Activated CD8-positive, alpha-beta memory T cell treated with anti-CD3 and anti-CD28 coated beads for 24 hours (primary cell): ENCODE measurements around the gene SZT2.
"Not testable (repeated sequence)": the region's sequence is repeated elsewhere in the genome, so short reads cannot be mapped to it uniquely, and the experiment has no call there.

Experiments used
- DNase-seq: peaks from one replicate; pipeline ENCODE4 v3.0.0-alpha.2; 2020

SZT2 gene

GRCh38 chr1:43460988-43461693 lies 71.4 kb downstream of the SZT2 start:
- DNase-seq: no peak

- no peak for DNase-seq
These were observed 73.8 kb downstream of the SZT2 start for GRCh38 chr1:43463479-43463878.

- no peak for DNase-seq
These were observed 75.2 kb downstream of the SZT2 start for GRCh38 chr1:43464681-43465504.

GRCh38 chr1:43465505-43466067 lies 75.9 kb downstream of the SZT2 start:
- no peak for DNase-seq

GRCh38 chr1:43466403-43466802 lies 76.7 kb downstream of the SZT2 start:
- DNase-seq: no peak

GRCh38 chr1:43468414-43468813 lies 78.7 kb downstream of the SZT2 start:
- DNase-seq: no peak

- no peak for DNase-seq
These were observed 80.2 kb downstream of the SZT2 start for GRCh38 chr1:43469932-43470331.

GRCh38 chr1:43472087-43472462 lies 82.4 kb downstream of the SZT2 start:
- DNase-seq: no peak

- DNase-seq: not testable (repeated sequence)
These were observed 82.9 kb downstream of the SZT2 start for GRCh38 chr1:43472463-43473151.

- DNase-seq: no peak
These were observed 83.8 kb downstream of the SZT2 start for GRCh38 chr1:43473463-43473862.

GRCh38 chr1:43475611-43476401 lies 86.1 kb downstream of the SZT2 start:
- not testable (repeated sequence) for DNase-seq

- DNase-seq: no peak
These were observed 88.0 kb downstream of the SZT2 start for GRCh38 chr1:43477716-43478115.

GRCh38 chr1:43479414-43479813 lies 89.7 kb downstream of the SZT2 start:
- no peak for DNase-seq

GRCh38 chr1:43481491-43481890 lies 91.8 kb downstream of the SZT2 start:
- DNase-seq: no peak

GRCh38 chr1:43482215-43482614 lies 92.5 kb downstream of the SZT2 start:
- no peak for DNase-seq

GRCh38 chr1:43484367-43484766 lies 94.7 kb downstream of the SZT2 start:
- DNase-seq: no peak

- no peak for DNase-seq
These were observed 98.5 kb downstream of the SZT2 start for GRCh38 chr1:43488165-43488564.

GRCh38 chr1:43491061-43491460 lies 101.4 kb downstream of the SZT2 start:
- no peak for DNase-seq

GRCh38 chr1:43492826-43493225 lies 103.1 kb downstream of the SZT2 start:
- DNase-seq: no peak

- no peak for DNase-seq
These were observed 104.2 kb downstream of the SZT2 start for GRCh38 chr1:43493661-43494450.

GRCh38 chr1:43495204-43495603 lies 105.5 kb downstream of the SZT2 start:
- no peak for DNase-seq

GRCh38 chr1:43499898-43500297 lies 110.2 kb downstream of the SZT2 start:
- DNase-seq: no peak
